ENCODE data around the gene LPP. TPM values are rescaled to one million over a fixed set of nuclear protein-coding genes. Genes with fewer than 3 reads are reported as not detected.

Gene LPP
- polyA plus RNA-seq, 2 donors, result 10.5 to 12.9 TPM

DNA sequence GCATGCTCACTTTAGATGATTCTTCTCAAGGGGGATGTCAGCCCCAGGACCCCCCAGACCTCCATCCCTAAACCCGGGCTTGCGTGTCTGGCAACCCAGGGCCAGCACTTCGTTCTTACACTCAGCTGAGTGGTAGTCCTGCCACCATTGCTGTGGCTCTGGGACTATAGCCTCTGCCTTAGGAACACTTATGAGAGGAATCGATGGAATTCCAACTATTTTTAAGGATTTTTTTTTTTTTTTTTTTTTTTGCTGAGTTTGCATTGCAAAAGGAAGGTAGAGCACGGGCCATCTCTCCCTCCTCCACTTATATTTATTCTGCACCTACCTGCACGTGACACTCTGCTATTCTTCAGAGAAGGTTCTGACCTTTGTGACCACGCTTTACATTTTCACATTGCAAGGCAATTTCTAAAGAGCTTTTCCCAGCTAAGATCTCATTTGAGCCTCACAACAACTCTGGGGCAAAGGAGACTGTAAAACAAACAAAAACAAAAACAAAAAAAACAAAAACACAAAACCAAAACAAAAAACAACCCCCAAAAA is 113.9 kb downstream of the LPP start:
- no peaks in the 10 kb centered on the region for H3K9me3 ChIP-seq (ENCODE audit: control insufficient read depth in 2 of 2, insufficient read depth in 1 of 2, low read depth in 1 of 2, low read length in 1 of 2)
- peaks cover 4 to 5% of the 10 kb centered on the region in 2 donors for H3K4me1 ChIP-seq (ENCODE audit: control insufficient read depth in 2 of 2, insufficient read depth in 2 of 2, low read length in 1 of 2)
- H3K36me3 ChIP-seq (ENCODE audit: control insufficient read depth in 2 of 2, insufficient read depth in 2 of 2, low read length in 1 of 2), result no peaks in the 10 kb centered on the region
- peak overlapping the region; percentile 36 to 67 for H3K27ac ChIP-seq (ENCODE audit: low read depth in 2 of 2, low read length in 1 of 2)
- H3K27me3 ChIP-seq (ENCODE audit: control insufficient read depth in 1 of 2, insufficient read depth in 2 of 2, low read length in 2 of 2), result no peaks in the 10 kb centered on the region
- WGBS, 2 donors, result 90 to 95% methylated on average over 7 of the region's 7 CpGs
- no peak overlapping the region for H3K4me3 ChIP-seq (ENCODE audit: low read depth in 1 of 2, low read length in 2 of 2)

DNA sequence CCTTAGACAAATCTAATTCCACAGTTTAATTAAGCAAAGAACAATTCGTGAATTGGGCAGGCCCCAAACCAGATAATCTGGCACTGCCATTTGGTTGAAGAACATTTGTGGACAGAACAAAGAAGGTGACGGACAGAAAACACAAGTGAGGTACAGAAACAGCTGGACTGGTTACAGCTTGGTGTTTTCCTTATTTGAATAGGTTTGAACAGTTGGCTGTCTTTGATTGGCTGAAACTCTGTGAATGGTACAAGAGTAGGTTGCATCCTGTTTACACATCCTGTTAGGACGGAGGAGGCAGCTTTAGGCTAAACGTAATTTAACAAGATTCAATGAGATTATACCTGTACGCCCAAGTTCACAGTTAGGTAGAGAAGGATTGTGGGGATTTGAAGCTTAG is 114.4 kb downstream of the LPP start:
- Histone ChIP-seq H3K4me3 (ENCODE audit: low read depth in 1 of 2, low read length in 2 of 2) (no peak overlapping the region), H3K36me3 (ENCODE audit: control insufficient read depth in 2 of 2, insufficient read depth in 2 of 2, low read length in 1 of 2) (no peaks in the 10 kb centered on the region), H3K9me3 (ENCODE audit: control insufficient read depth in 2 of 2, insufficient read depth in 1 of 2, low read depth in 1 of 2, low read length in 1 of 2) (no peaks in the 10 kb centered on the region), H3K27me3 (ENCODE audit: control insufficient read depth in 1 of 2, insufficient read depth in 2 of 2, low read length in 2 of 2) (no peaks in the 10 kb centered on the region), H3K27ac (ENCODE audit: low read depth in 2 of 2, low read length in 1 of 2) (peak overlapping the region in 1 of 2 donors; percentile 36), H3K4me1 (ENCODE audit: control insufficient read depth in 2 of 2, insufficient read depth in 2 of 2, low read length in 1 of 2) (peaks cover 4 to 5% of the 10 kb centered on the region in 2 donors)
- 81 to 86% methylated on average over 5 of the region's 5 CpGs for WGBS, 2 donors

DNA sequence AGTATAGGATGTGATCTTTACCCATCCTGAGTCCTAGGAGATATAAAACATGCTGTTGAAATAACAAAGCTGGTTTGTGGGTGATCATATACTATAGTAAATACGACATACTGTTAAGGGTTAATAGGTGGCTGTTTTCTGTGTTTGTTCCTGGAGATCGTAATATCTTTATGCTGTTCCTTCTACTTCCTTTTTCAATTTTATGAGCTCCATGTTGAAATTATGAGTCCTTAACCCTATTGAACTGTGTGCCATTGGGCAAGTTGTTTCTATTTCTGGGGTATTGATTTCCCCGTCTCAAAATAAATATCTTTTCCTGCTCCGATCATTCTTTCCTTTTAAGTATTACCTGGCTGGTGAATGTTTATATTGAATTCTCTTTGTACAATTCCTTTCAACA is 115.1 kb downstream of the LPP start:
- no peak overlapping the region for H3K27ac ChIP-seq (ENCODE audit: low read depth in 2 of 2, low read length in 1 of 2)

DNA sequence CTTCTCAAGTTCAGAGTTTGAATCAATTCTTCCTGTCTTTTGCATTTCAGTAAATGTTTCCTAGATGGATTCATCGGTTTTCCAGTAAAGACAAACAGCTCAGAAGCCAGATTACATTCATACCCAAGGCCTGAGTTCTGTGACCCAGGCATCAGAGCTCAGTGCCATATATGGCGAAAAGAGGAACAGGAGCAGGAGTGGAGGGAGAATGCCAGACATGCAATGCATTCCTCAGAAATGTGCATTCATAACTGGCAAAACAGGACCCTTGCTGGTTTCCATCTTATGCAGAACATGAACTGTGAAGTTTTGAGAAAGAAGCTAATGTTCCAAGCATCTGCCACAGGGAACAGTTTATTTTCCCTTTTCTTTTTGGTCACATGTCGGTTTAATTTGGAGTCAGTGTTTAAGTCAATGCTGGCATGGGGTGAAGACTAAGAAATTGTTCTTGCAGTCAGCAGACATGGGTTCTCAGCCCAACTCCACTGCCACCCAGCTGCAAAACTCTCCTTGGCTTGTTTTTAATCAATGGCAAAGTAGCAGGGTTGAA is 116.5 kb downstream of the LPP start:
- H3K4me3 ChIP-seq (ENCODE audit: low read depth in 1 of 2, low read length in 2 of 2), result no peak overlapping the region
- H3K9me3 ChIP-seq (ENCODE audit: control insufficient read depth in 2 of 2, insufficient read depth in 1 of 2, low read depth in 1 of 2, low read length in 1 of 2), result no peaks in the 10 kb centered on the region
- no peaks in the 10 kb centered on the region for H3K36me3 ChIP-seq (ENCODE audit: control insufficient read depth in 2 of 2, insufficient read depth in 2 of 2, low read length in 1 of 2)
- H3K4me1 ChIP-seq (ENCODE audit: control insufficient read depth in 2 of 2, insufficient read depth in 2 of 2, low read length in 1 of 2), result peaks cover 4 to 5% of the 10 kb centered on the region in 2 donors
- H3K27me3 ChIP-seq (ENCODE audit: control insufficient read depth in 1 of 2, insufficient read depth in 2 of 2, low read length in 2 of 2), result no peaks in the 10 kb centered on the region
- H3K27ac ChIP-seq (ENCODE audit: low read depth in 2 of 2, low read length in 1 of 2), result peak overlapping the region; percentile 9 to 41
- WGBS, 2 donors, result 57 to 58% methylated on average over 3 of the region's 3 CpGs

More for the DNA sequence above, 115.1 kb downstream of the LPP start:
- 58 to 85% methylated on average over 4 of the region's 4 CpGs for WGBS, 2 donors
- no peaks in the 10 kb centered on the region for H3K27me3 ChIP-seq (ENCODE audit: control insufficient read depth in 1 of 2, insufficient read depth in 2 of 2, low read length in 2 of 2)
- peaks cover 4 to 5% of the 10 kb centered on the region in 2 donors for H3K4me1 ChIP-seq (ENCODE audit: control insufficient read depth in 2 of 2, insufficient read depth in 2 of 2, low read length in 1 of 2)
- no peaks in the 10 kb centered on the region for H3K36me3 ChIP-seq (ENCODE audit: control insufficient read depth in 2 of 2, insufficient read depth in 2 of 2, low read length in 1 of 2)
- no peaks in the 10 kb centered on the region for H3K9me3 ChIP-seq (ENCODE audit: control insufficient read depth in 2 of 2, insufficient read depth in 1 of 2, low read depth in 1 of 2, low read length in 1 of 2)
- H3K4me3 ChIP-seq (ENCODE audit: low read depth in 1 of 2, low read length in 2 of 2), result no peak overlapping the region

DNA sequence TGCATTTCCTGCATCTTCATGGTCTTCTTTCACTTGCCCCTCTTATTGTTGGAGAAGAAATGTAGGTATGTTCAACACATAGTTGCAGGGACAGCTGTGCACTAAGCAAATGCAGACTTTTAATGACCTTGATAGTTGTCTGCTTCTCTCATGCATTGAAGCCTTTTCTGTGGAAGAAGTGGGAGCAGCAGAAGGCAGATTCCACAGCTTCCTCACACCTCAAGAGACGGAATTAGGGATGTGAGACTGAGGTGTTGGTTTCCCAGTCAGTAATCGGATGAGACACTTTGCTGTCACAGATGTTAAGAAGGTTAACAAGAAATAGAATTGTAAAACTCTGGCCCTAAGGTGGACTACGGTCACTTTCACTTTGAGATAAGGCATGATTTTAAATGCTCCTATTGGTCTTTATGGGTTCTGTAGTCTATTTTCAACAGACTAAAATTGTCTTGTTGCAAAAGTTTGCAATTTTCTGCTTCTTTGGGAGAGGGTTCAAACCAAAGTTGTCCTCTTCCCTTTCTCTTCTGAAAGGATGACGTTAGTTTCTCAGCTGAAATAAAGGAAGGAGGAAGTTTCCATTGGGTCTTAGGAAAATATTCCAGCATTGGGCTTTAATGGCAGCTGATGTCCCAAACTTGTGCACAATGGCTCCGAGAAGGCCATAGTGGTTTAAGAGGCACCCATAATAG is 117.4 kb downstream of the LPP start:
- H3K4me3 ChIP-seq (ENCODE audit: low read depth in 1 of 2, low read length in 2 of 2), result no peak overlapping the region
- no peaks in the 10 kb centered on the region for H3K36me3 ChIP-seq (ENCODE audit: control insufficient read depth in 2 of 2, insufficient read depth in 2 of 2, low read length in 1 of 2)
- no peaks in the 10 kb centered on the region for H3K27me3 ChIP-seq (ENCODE audit: control insufficient read depth in 1 of 2, insufficient read depth in 2 of 2, low read length in 2 of 2)
- peaks cover 4 to 5% of the 10 kb centered on the region in 2 donors for H3K4me1 ChIP-seq (ENCODE audit: control insufficient read depth in 2 of 2, insufficient read depth in 2 of 2, low read length in 1 of 2)
- peak overlapping the region; percentile 60 to 67 for H3K27ac ChIP-seq (ENCODE audit: low read depth in 2 of 2, low read length in 1 of 2)
- H3K9me3 ChIP-seq (ENCODE audit: control insufficient read depth in 2 of 2, insufficient read depth in 1 of 2, low read depth in 1 of 2, low read length in 1 of 2), result no peaks in the 10 kb centered on the region
- WGBS, 2 donors, result 83 to 87% methylated on average over 5 of the region's 5 CpGs

DNA sequence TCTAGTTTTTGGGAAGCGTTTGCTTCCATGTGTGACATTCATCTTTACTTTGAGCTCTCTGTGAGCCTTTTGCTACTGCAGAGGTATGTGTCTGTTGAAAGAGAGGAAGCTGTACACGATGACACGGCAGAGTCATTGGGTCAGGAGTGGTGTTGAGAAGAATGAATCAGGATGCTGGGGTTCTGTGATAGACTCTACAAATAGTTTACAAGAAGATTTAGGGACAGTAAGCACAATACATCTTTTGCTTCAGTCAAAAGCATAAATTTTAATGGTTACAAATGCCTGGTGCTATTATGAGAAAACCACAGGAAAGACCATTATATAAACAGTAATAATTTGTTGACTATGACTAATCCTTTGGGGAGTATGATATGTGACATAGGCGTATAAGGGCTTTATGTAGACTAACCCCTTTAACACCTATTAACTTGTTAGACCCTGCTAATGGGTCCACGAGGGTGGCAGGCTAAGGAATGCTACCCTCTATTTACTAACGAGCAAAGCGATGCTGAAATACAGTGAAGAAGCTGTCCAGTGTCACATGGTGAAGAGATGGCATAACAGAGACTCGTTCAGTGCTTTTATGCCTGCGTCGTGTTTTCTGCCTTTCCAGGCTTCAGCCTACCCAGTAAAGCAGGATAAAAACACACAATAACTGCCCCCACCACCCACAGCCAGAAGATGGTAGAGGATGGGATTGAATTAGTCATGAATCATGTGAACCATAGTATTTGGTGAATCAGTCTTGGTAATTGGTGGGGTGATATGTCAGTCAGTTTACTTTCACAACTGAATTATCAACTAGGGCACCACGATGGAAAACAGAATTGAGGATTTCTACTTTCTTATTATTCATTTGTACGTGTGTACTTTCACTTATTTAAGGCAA is 118.8 kb downstream of the LPP start:
- 77 to 78% methylated on average over 12 of the region's 12 CpGs for WGBS, 2 donors
- peaks cover 0 to 2% of the 10 kb centered on the region in 2 donors for H3K36me3 ChIP-seq (ENCODE audit: control insufficient read depth in 2 of 2, insufficient read depth in 2 of 2, low read length in 1 of 2)
- no peak overlapping the region for H3K4me3 ChIP-seq (ENCODE audit: low read depth in 1 of 2, low read length in 2 of 2)
- peaks cover 0 to 4% of the 10 kb centered on the region in 2 donors for H3K4me1 ChIP-seq (ENCODE audit: control insufficient read depth in 2 of 2, insufficient read depth in 2 of 2, low read length in 1 of 2)
- H3K9me3 ChIP-seq (ENCODE audit: control insufficient read depth in 2 of 2, insufficient read depth in 1 of 2, low read depth in 1 of 2, low read length in 1 of 2), result no peaks in the 10 kb centered on the region
- no peaks in the 10 kb centered on the region for H3K27me3 ChIP-seq (ENCODE audit: control insufficient read depth in 1 of 2, insufficient read depth in 2 of 2, low read length in 2 of 2)
- H3K27ac ChIP-seq (ENCODE audit: low read depth in 2 of 2, low read length in 1 of 2), result peak overlapping the region; percentile 23 to 67

DNA sequence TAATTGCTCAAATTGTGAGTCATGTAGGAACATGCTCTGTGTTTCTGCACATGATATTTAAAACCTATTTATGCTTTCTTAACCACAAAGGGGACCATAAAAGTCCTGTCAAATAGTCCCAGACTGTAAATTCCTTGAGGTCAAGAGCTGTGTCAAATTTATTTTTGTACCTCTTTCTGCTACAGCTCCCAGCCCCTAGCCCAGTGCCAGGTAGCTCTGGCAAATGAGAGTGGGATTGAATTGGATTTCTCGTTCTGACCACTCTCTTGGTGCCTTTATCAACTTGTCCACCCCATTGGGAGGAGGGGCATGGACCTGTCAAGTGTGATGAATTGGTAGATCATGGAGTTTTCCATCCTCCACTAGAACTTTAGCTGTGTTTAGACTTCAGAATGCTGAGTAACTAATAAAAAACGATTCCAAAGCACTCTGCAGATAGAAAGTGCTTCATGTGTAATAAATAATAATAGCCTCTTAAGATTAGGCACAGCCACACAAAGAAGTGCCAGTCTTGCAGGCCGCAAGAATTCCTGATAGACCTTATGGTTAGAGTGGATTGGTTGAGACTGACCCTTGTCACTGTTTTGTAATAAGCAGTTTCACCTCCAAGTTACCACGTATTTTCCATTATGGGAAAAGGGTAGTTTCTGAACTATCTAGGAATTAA is 120.4 kb downstream of the LPP start:
- WGBS, 2 donors, result 64 to 66% methylated on average over 4 of the region's 4 CpGs
- H3K4me3 ChIP-seq (ENCODE audit: low read depth in 1 of 2, low read length in 2 of 2), result no peak overlapping the region
- peak overlapping the region in 1 of 2 donors; percentile 63 for H3K27ac ChIP-seq (ENCODE audit: low read depth in 2 of 2, low read length in 1 of 2)
- H3K36me3 ChIP-seq (ENCODE audit: control insufficient read depth in 2 of 2, insufficient read depth in 2 of 2, low read length in 1 of 2), result peaks cover 0 to 2% of the 10 kb centered on the region in 2 donors
- no peaks in the 10 kb centered on the region for H3K27me3 ChIP-seq (ENCODE audit: control insufficient read depth in 1 of 2, insufficient read depth in 2 of 2, low read length in 2 of 2)
- H3K4me1 ChIP-seq (ENCODE audit: control insufficient read depth in 2 of 2, insufficient read depth in 2 of 2, low read length in 1 of 2), result peaks cover 0 to 4% of the 10 kb centered on the region in 2 donors
- no peaks in the 10 kb centered on the region for H3K9me3 ChIP-seq (ENCODE audit: control insufficient read depth in 2 of 2, insufficient read depth in 1 of 2, low read depth in 1 of 2, low read length in 1 of 2)

DNA sequence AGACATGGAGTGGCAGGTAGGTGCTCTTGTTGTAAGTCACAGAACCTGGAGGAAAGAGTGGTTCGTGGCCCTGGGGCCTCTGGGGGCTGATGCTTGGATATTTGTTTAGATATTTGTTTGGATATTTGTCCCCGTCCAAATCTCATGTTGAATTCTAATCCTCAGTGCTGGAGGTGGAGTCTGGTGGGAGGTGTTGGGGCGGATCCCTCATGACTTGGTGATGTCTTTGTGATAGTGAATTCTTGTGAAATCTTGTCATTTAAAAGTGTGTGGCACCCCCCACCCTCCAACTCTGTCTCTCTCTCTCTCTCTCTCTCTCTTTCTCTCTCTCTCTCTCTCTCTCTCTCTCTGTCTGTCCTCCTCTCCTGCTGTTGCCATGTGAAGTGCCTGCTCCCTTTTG is 122.4 kb downstream of the LPP start:
- peaks cover 0 to 4% of the 10 kb centered on the region in 2 donors for H3K4me1 ChIP-seq (ENCODE audit: control insufficient read depth in 2 of 2, insufficient read depth in 2 of 2, low read length in 1 of 2)
- H3K9me3 ChIP-seq (ENCODE audit: control insufficient read depth in 2 of 2, insufficient read depth in 1 of 2, low read depth in 1 of 2, low read length in 1 of 2), result no peaks in the 10 kb centered on the region
- peaks cover 0 to 2% of the 10 kb centered on the region in 2 donors for H3K36me3 ChIP-seq (ENCODE audit: control insufficient read depth in 2 of 2, insufficient read depth in 2 of 2, low read length in 1 of 2)
- 85 to 86% methylated on average over 3 of the region's 3 CpGs for WGBS, 2 donors
- no peak overlapping the region for H3K27ac ChIP-seq (ENCODE audit: low read depth in 2 of 2, low read length in 1 of 2)
- H3K27me3 ChIP-seq (ENCODE audit: control insufficient read depth in 1 of 2, insufficient read depth in 2 of 2, low read length in 2 of 2), result no peaks in the 10 kb centered on the region
- no peak overlapping the region for H3K4me3 ChIP-seq (ENCODE audit: low read depth in 1 of 2, low read length in 2 of 2)
